Activated CD8-positive, alpha-beta T cell treated with anti-CD3 and anti-CD28 coated beads for 36 hours (primary cell): ENCODE results near the gene MAP2K1. TPM values are rescaled to one million over a fixed set of nuclear protein-coding genes. Genes with fewer than 3 reads are reported as not detected.
A peak's percentile ranks its signal among the peaks of the same experiment; 100 is the strongest.
"Not testable (repeated sequence)": the region's sequence is repeated elsewhere in the genome, so short reads cannot be mapped to it uniquely, and the experiment has no call there.

Source experiments
- ATAC-seq: fragments of 200-7000 bp; cut with Tn5 transposase; one replicate; pipeline ENCODE4 v1.10.0; 2021; ENCODE audit warnings: mild to moderate bottlenecking, moderate library complexity
- CTCF ChIA-PET: fragments of 350-600 bp; sonication (Branson Sonifier 250); formaldehyde crosslinking; loops from one replicate; lab custom pipeline; 2021; ENCODE audit warnings: antibody characterized with exemption; lab: Charles Lee
- POLR2A ChIA-PET: fragments of 350-600 bp; sonication (Branson Sonifier 250); formaldehyde crosslinking; loops from one replicate; lab custom pipeline; 2021; ENCODE audit warnings: antibody characterized with exemption; lab: Charles Lee
- DNase-seq: peaks from one replicate; pipeline ENCODE4 v3.0.0-alpha.2; 2020
- H3K27ac Mint-ChIP-seq: one replicate; pipeline ENCODE4 v1.8.0; 2021; ENCODE audit warnings: mild to moderate bottlenecking, mixed read lengths
- H3K27me3 Mint-ChIP-seq: one replicate; pipeline ENCODE4 v1.8.0; 2021; ENCODE audit warnings: mixed read lengths
- H3K36me3 Mint-ChIP-seq: one replicate; pipeline ENCODE4 v1.8.0; 2021; ENCODE audit warnings: low read depth, mixed read lengths
- H3K4me1 Mint-ChIP-seq: one replicate; pipeline ENCODE4 v1.8.0; 2021; ENCODE audit warnings: low read depth, mixed read lengths
- H3K4me3 Mint-ChIP-seq: one replicate; pipeline ENCODE4 v1.8.0; 2021; ENCODE audit warnings: mild to moderate bottlenecking, moderate library complexity, mixed read lengths
- H3K9me3 Mint-ChIP-seq: one replicate; pipeline ENCODE4 v1.8.0; 2021; ENCODE audit warnings: mixed read lengths
- intact Hi-C: fragments of 100-400 bp; cut with micrococcal nuclease; formaldehyde crosslinking; loops from one replicate; pipeline ENCODE4 v1.10.0; 2022
- total RNA-seq, 2 experiments: library from RNA; stranded (reverse); gene quantifications; one replicate each; pipeline ENCODE4 v1.2.3, GENCODE V29; 2021
- TF ChIP-seq, protein P1 (sequence below): fragments of 200-600 bp; IDR thresholded peaks from one replicate; pipeline ENCODE4 v1.8.0; 2022; ENCODE audit warnings: antibody characterized with exemption, mild to moderate bottlenecking

MAP2K1 gene
- total RNA-seq, 2 experiments from 2014 or later, result 117 to 118 TPM

DNA sequence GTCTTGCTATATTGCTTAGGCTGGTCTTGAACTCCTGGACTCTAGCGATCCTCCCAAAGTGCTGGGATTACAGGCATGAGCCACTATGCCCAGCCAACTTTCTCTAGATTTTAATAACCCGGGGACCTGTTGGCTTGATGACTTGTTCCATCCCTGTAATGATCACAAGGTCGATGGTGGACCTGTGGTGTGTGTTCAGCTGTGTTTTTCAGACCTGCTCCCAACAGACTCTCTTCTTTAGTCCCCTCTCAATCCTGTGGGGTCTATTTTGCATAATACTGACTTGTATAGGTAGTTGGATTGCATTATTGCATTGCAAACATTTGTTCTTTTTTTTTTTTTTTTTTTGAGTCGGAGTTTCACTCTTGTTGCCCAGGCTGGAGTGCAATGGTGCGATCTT, 1.9 kb downstream of the MAP2K1 start:
- CTCF ChIA-PET, result interaction anchor here (1.3 to 5.6 kb wide), 3 partner anchors 14 to 110 kb away, joined by 3 to 65 read pairs (median 9); partner anchors contain the start of gene SNAPC5
- H3K36me3 Mint-ChIP-seq, result peaks cover 51% of the 10 kb centered on the region
- peaks cover 56% of the 10 kb centered on the region for H3K4me1 Mint-ChIP-seq
- intact Hi-C loops, result loop anchor here (5.0 kb wide), 1 partner anchor 109 kb away; the partner anchor contains the start of gene SNAPC5
- peak overlapping the region; percentile 15 for H3K27ac Mint-ChIP-seq
- DNase-seq (no peak), ATAC-seq (no peak)
- H3K4me3 Mint-ChIP-seq, result peak overlapping the region; percentile 95
- no peaks in the 10 kb centered on the region for H3K27me3 Mint-ChIP-seq
- TF ChIP-seq, protein P1, sequence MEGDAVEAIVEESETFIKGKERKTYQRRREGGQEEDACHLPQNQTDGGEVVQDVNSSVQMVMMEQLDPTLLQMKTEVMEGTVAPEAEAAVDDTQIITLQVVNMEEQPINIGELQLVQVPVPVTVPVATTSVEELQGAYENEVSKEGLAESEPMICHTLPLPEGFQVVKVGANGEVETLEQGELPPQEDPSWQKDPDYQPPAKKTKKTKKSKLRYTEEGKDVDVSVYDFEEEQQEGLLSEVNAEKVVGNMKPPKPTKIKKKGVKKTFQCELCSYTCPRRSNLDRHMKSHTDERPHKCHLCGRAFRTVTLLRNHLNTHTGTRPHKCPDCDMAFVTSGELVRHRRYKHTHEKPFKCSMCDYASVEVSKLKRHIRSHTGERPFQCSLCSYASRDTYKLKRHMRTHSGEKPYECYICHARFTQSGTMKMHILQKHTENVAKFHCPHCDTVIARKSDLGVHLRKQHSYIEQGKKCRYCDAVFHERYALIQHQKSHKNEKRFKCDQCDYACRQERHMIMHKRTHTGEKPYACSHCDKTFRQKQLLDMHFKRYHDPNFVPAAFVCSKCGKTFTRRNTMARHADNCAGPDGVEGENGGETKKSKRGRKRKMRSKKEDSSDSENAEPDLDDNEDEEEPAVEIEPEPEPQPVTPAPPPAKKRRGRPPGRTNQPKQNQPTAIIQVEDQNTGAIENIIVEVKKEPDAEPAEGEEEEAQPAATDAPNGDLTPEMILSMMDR, result no peak
- POLR2A ChIA-PET, result interaction anchor here (0.6 to 5.6 kb wide), 6 partner anchors 33 to 661 kb away, joined by 3 to 65 read pairs (median 10); partner anchors contain the start of genes RPL4, SNAPC5, TIPIN and ZWILCH
- H3K9me3 Mint-ChIP-seq, result no peaks in the 10 kb centered on the region

DNA sequence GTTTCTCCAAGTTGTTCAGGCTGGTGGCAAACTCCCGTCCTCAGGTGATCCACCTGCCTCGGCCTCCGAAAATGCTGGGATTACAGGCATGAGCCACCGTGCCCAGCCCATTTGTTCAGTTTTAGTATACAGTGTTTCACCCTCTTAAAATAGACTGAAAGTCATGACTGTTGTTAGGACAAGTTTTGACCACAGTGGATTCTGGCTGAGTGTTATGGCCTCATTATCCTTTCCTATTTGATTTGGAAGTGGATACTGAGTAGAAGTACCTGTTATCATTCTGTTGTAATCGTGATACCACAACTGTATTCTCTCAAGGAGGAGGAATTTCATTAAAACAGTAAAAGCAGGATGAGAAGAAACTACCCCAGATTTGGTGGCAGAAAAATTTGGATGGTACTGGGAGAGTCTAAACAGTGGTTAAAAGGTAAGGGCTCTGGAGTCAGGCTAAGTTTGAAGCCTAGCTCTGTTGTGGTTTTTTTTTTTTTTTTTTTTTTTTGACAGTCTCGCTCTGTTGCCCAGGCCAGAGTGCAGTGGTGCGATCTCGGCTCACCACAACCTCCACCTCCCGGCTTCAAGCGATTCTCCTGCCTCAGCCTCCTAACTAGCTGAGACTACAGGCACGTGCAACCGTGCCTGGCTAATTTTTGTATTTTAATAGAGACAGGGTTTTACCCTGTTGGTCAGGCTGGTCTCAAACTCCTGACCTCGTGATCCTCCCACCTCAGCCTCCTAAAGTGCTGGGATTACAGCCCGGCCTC, 2.6 kb downstream of the MAP2K1 start:
- H3K4me1 Mint-ChIP-seq, result peaks cover 63% of the 10 kb centered on the region
- TF ChIP-seq, protein P1, result no peak
- intact Hi-C loops, result loop anchor here (5.0 kb wide), 1 partner anchor 108 kb away; the partner anchor contains the start of gene SNAPC5
- no peaks in the 10 kb centered on the region for H3K27me3 Mint-ChIP-seq
- H3K27ac Mint-ChIP-seq, result peak overlapping the region; percentile 77
- CTCF ChIA-PET, result interaction anchor here (5.6 kb wide), 1 partner anchor 110 kb away, joined by 65 read pairs; the partner anchor contains the start of gene SNAPC5
- H3K9me3 Mint-ChIP-seq, result no peaks in the 10 kb centered on the region
- POLR2A ChIA-PET, result interaction anchor here (1.3 to 5.6 kb wide), 3 partner anchors 95 to 115 kb away, joined by 3 to 65 read pairs (median 27); partner anchors contain the start of genes RPL4, SNAPC5 and ZWILCH
- no peak for ATAC-seq
- H3K4me3 Mint-ChIP-seq, result peak overlapping the region; percentile 95
- H3K36me3 Mint-ChIP-seq, result peaks cover 57% of the 10 kb centered on the region
- DNase-seq, result peak; percentile 24

DNA sequence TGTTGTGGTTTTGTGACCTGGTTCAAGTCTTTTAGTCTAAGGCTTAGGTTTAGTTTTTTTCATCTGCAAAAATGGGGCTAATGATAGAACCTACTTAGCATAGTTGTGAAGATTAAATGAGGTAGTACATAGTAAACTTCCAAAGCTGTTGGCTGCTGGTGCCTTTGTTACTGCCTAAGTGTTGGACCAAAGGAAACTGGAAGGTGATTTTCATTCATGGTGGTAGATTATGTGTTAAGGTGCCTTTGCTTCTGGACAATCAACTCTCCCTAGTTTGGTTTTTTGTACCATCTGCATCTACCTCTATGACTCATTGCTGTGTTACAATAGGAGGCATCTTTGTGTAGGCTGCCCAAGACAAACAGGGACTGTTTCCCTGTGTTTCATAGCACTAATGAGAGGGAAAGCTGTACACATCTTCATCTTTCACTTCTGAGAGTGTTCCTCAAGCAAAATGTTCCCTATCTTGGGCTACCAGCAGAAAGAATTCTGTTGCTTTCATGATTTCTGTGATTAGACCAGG, 3.2 kb downstream of the MAP2K1 start:
- ChIA-PET POLR2A (interaction anchor here (1.0 to 5.6 kb wide), 3 partner anchors 16 to 114 kb away, joined by 3 to 65 read pairs (median 27); partner anchors contain the start of genes RPL4, SNAPC5 and ZWILCH), CTCF (interaction anchor here (1.2 to 1.3 kb wide), 2 partner anchors 22 to 108 kb away, joined by 3 to 10 read pairs; partner anchors contain the start of gene SNAPC5)
- no peak for DNase-seq
- ATAC-seq, result no peak
- TF ChIP-seq, protein P1, result no peak
- H3K4me3 Mint-ChIP-seq, result peak overlapping the region; percentile 95
- intact Hi-C loops, result loop anchor here (5.0 kb wide), 1 partner anchor 107 kb away; the partner anchor contains the start of gene SNAPC5
- peak overlapping the region; percentile 77 for H3K27ac Mint-ChIP-seq
- peaks cover 59% of the 10 kb centered on the region for H3K36me3 Mint-ChIP-seq
- H3K4me1 Mint-ChIP-seq, result peaks cover 66% of the 10 kb centered on the region
- H3K9me3 Mint-ChIP-seq, result no peaks in the 10 kb centered on the region
- H3K27me3 Mint-ChIP-seq, result no peaks in the 10 kb centered on the region

DNA sequence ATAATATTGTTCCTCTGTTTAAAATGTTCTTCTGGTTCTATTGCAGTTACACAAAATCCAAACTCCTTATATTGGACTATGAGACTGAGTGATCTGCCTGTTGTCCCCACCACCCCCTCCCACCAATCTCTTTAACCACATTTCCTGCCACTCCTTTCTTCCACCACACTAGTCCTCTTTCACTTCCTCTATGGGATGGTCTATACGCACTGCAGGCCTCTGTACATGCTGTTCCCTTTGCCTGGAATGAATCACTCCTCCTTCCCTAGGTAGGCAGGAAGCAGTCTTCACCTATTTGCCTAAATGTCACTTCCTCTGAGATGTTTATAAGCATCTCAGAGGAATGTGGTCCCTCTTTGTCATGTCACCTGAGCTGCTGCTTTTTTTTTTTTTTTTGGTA, 4.0 kb downstream of the MAP2K1 start:
- CTCF ChIA-PET, result interaction anchor here (1.2 to 1.3 kb wide), 2 partner anchors 22 to 108 kb away, joined by 3 to 10 read pairs; partner anchors contain the start of gene SNAPC5
- ATAC-seq, result no peak
- no peaks in the 10 kb centered on the region for H3K9me3 Mint-ChIP-seq
- intact Hi-C loops, result no loop called here
- DNase-seq, result peak; percentile 23
- peak overlapping the region; percentile 95 for H3K4me3 Mint-ChIP-seq
- peaks cover 69% of the 10 kb centered on the region for H3K4me1 Mint-ChIP-seq
- H3K27ac Mint-ChIP-seq, result peak overlapping the region; percentile 77
- H3K36me3 Mint-ChIP-seq, result peaks cover 63% of the 10 kb centered on the region
- TF ChIP-seq, protein P1, result no peak
- H3K27me3 Mint-ChIP-seq, result no peaks in the 10 kb centered on the region
- POLR2A ChIA-PET, result interaction anchor here (1.0 to 4.8 kb wide), 2 partner anchors 15 to 108 kb away, joined by 3 to 65 read pairs; partner anchors contain the start of gene SNAPC5

DNA sequence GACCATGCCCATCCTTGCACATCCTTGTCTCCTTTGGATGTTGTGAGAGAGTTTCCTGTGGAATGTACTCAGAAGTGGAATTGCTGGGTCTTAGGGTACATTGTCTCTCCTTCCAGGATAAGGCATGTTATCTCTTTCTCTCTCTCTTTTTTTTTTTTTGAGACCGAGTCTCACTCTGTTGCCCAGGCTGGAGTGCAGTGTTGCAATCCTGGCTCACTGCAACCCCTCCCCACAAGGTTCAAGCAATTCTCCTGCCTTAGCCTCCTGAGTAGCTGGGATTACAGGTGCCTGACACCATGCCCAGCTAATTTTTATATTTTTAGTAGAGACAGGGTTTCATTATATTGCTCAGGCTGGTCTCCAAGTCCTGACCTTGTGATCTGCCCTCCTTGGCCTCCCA, 6.3 kb downstream of the MAP2K1 start:
- intact Hi-C loops, CTCF ChIA-PET, H3K27ac Mint-ChIP-seq, H3K9me3 Mint-ChIP-seq, H3K4me3 Mint-ChIP-seq, DNase-seq, ATAC-seq, POLR2A ChIA-PET, H3K27me3 Mint-ChIP-seq: not testable (repeated sequence)
- Mint-ChIP-seq H3K4me1 (peaks cover 72% of the 10 kb centered on the region), H3K36me3 (peaks cover 70% of the 10 kb centered on the region)
